WERI-Rb-1 (cell line): ENCODE measurements around the gene MACROH2A2.

Source experiments
- DNase-seq: peaks from one replicate; pipeline ENCODE4 v3.0.0-alpha.2; 2020
- H3K27ac ChIP-seq: fragments of 250-450 bp; sonication (Bioruptor Pico); 2 replicates; pipeline ENCODE4 v1.5.1; 2020; ENCODE audit warnings: mild to moderate bottlenecking, moderate library complexity
- H3K27me3 ChIP-seq: fragments of 250-450 bp; sonication (Bioruptor Pico); 2 replicates; pipeline ENCODE4 v1.5.1; 2021; ENCODE audit warnings: mild to moderate bottlenecking, low read depth, moderate library complexity; ENCODE audit not compliant: insufficient read depth, severe bottlenecking
- H3K36me3 ChIP-seq: fragments of 250-450 bp; sonication (Bioruptor Pico); 2 replicates; pipeline ENCODE4 v1.5.1; 2020; ENCODE audit warnings: mild to moderate bottlenecking, moderate library complexity
- H3K4me3 ChIP-seq: 2 replicates; pipeline ENCODE4 v1.5.1; 2011; ENCODE audit warnings: low read depth, mild to moderate bottlenecking, control low read depth, low read length
- H3K9me3 ChIP-seq: fragments of 250-450 bp; sonication (Bioruptor Pico); 2 replicates; pipeline ENCODE4 v1.5.1; 2021; ENCODE audit warnings: mild to moderate bottlenecking, moderate library complexity; ENCODE audit not compliant: severe bottlenecking
- TF ChIP-seq, protein P1 (sequence below): IDR thresholded peaks from 2 replicates; pipeline ENCODE4 v1.5.1; 2011; ENCODE audit warnings: low read depth, mild to moderate bottlenecking, control low read depth, inconsistent platforms, low read length

Gene MACROH2A2

DNA sequence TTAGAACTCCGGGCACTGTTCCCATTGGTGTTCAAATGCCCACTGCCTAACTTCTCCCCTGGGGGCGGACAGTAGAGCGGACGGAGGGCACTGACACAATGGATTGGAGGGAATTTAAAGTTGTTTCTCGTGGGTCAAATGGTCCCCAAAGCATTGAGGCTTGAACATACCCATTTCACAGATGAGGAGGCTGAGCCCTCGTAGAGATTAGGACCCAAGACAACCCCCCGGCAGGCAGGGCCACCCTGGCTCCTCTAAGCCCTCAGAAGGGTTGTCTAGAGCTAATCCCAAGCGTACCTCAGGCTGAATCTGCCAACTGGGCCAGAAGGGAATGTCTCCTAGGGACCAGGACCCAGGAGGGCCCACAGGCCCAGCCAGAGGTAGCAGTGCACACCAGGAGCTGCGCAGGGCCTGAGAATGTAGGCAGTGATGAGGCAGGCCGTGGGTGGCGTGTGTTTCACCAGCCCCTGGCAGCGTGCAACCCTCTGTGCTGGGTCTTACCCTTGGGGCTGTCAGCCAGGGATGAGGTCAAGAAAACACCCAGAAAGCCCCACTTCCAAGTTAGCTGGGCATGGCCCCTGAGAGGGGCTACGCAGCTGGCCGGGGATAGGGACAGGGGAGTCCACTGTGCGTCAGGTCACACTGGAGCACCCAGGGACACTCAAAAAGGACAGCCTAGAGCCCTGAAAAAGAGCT is 74.2 kb downstream of the MACROH2A2 start:
- H3K4me3 ChIP-seq = no peak overlapping the region
- H3K27ac ChIP-seq = no peak overlapping the region
- TF ChIP-seq, protein P1, sequence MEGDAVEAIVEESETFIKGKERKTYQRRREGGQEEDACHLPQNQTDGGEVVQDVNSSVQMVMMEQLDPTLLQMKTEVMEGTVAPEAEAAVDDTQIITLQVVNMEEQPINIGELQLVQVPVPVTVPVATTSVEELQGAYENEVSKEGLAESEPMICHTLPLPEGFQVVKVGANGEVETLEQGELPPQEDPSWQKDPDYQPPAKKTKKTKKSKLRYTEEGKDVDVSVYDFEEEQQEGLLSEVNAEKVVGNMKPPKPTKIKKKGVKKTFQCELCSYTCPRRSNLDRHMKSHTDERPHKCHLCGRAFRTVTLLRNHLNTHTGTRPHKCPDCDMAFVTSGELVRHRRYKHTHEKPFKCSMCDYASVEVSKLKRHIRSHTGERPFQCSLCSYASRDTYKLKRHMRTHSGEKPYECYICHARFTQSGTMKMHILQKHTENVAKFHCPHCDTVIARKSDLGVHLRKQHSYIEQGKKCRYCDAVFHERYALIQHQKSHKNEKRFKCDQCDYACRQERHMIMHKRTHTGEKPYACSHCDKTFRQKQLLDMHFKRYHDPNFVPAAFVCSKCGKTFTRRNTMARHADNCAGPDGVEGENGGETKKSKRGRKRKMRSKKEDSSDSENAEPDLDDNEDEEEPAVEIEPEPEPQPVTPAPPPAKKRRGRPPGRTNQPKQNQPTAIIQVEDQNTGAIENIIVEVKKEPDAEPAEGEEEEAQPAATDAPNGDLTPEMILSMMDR = no peak
- no peak for DNase-seq
- no peaks in the 10 kb centered on the region for H3K27me3 ChIP-seq
- no peaks in the 10 kb centered on the region for H3K9me3 ChIP-seq
- H3K36me3 ChIP-seq = no peaks in the 10 kb centered on the region; the same call in none of the 2 replicates

DNA sequence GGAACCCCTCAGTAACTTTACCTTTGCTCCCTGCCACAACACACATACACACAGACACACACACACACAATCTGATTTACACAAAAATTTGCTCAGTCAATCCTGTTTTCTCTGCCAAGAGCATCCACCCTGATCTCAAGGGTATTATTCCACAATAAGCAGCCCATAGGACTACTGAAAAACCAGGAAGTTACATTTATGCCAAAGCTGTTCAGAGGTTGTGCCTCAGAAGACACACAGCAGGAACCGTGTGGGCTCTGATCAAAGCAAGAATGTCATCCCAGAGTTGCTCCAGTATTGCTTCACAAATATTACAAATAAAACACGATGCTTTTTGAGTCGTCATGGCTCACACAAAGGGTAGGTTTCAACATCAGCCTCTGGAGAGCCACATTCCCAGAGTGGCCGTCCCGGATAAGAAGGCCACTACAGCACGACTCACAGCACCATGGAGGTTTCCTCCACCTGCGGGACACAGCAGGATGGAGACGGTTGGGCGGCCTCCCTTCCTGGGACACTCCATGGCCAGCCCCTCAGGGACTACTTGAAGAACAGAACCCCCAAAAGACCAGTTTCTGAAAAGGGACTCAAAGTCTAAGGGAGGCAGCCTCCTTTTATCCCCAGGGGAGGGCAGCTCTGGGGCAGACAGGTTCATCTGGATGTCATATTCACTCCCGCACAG is 78.4 kb downstream of the MACROH2A2 start:
- no peak overlapping the region for H3K4me3 ChIP-seq
- H3K36me3 ChIP-seq = no peaks in the 10 kb centered on the region; the same call in 1 of the 2 replicates
- no peaks in the 10 kb centered on the region for H3K9me3 ChIP-seq
- TF ChIP-seq, protein P1 = no peak
- no peak for DNase-seq
- no peaks in the 10 kb centered on the region for H3K27me3 ChIP-seq
- H3K27ac ChIP-seq = no peak overlapping the region

GRCh38 chr10:70131560-70131937 is 78.9 kb downstream of the MACROH2A2 start:
- H3K9me3 ChIP-seq = no peaks in the 10 kb centered on the region
- no peak for DNase-seq
- peak overlapping the region; percentile 81; the same call in 1 of the 2 replicates for H3K4me3 ChIP-seq
- H3K27ac ChIP-seq = no peak overlapping the region
- H3K36me3 ChIP-seq = no peaks in the 10 kb centered on the region; the same call in 1 of the 2 replicates
- no peaks in the 10 kb centered on the region for H3K27me3 ChIP-seq
- TF ChIP-seq, protein P1 = no peak

- no peaks in the 10 kb centered on the region for H3K27me3 ChIP-seq
- H3K36me3 ChIP-seq = no peaks in the 10 kb centered on the region; the same call in 1 of the 2 replicates
- peak; percentile 74 for DNase-seq
- peak within 1 kb of the TSS; percentile 81 for H3K4me3 ChIP-seq
- peak within 1 kb of the TSS; percentile 63 for H3K27ac ChIP-seq
- no peaks in the 10 kb centered on the region for H3K9me3 ChIP-seq
- TF ChIP-seq, protein P1 = 0 out of 2 replicates have a peak, but pooled peaks have one; percentile 24
Measured at GRCh38 chr10:70132098-70133029, 79.7 kb downstream of the MACROH2A2 start, which contains the start of gene AIFM2. TSS of gene AIFM2 (minus strand) at chr10:70132825. CDS start at chr10:70124084, 8,741 bp downstream.

DNA sequence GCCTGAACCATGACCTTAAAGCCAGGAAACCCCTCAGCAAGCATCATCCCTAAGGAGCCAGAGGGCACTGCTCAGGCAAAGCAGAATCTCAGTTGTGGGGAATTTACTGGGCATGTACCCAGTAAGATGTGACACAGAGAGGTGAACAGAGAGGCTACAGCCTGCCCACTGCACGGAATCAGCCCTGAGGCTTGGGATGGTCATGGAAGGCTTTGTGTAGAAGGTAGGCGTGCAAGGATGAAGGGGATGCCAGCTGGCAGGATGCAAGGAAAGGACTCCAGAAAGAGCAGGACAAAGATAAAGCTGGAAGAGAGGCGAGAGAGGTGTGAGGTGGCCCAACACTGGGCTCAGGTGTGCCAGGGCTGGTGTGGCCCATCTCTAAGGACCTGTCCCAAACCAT is 82.4 kb downstream of the MACROH2A2 start:
- Histone ChIP-seq H3K9me3 (no peaks in the 10 kb centered on the region), H3K27ac (no peak overlapping the region), H3K27me3 (no peaks in the 10 kb centered on the region), H3K4me3 (no peak overlapping the region), H3K36me3 (no peaks in the 10 kb centered on the region)
- TF ChIP-seq, protein P1 = no peak
- DNase-seq = no peak
